ENCODE results near the gene TMUB1.
"Not testable (repeated sequence)": the region's sequence is repeated elsewhere in the genome, so short reads cannot be mapped to it uniquely, and the experiment has no call there.

Gene TMUB1

DNA sequence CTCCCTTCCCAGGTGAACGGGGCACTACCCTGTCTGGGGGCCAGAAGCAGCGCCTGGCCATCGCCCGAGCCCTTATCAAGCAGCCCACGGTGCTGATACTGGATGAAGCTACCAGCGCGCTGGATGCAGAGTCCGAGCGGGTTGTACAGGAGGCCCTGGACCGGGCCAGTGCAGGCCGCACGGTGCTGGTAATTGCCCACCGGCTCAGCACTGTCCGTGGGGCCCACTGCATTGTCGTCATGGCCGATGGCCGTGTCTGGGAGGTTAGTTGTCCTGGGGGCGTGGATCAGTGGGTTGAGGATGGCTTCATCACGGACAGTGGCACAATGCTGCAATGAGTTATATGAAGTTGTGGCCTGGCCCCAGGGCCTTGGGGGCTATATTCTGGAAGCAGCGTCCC, 39.3 kb downstream of the TMUB1 start:
- no peak for DNase-seq (ENCODE audit: low read depth)
- H3K4me3 ChIP-seq (replicated peaks; ENCODE audit: low read depth, low read length) = no peak overlapping the region
- TF ChIP-seq, protein P1, sequence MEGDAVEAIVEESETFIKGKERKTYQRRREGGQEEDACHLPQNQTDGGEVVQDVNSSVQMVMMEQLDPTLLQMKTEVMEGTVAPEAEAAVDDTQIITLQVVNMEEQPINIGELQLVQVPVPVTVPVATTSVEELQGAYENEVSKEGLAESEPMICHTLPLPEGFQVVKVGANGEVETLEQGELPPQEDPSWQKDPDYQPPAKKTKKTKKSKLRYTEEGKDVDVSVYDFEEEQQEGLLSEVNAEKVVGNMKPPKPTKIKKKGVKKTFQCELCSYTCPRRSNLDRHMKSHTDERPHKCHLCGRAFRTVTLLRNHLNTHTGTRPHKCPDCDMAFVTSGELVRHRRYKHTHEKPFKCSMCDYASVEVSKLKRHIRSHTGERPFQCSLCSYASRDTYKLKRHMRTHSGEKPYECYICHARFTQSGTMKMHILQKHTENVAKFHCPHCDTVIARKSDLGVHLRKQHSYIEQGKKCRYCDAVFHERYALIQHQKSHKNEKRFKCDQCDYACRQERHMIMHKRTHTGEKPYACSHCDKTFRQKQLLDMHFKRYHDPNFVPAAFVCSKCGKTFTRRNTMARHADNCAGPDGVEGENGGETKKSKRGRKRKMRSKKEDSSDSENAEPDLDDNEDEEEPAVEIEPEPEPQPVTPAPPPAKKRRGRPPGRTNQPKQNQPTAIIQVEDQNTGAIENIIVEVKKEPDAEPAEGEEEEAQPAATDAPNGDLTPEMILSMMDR (IDR thresholded peaks at IDR 0.05; ENCODE audit: low read length, missing control alignments) = no peak

DNA sequence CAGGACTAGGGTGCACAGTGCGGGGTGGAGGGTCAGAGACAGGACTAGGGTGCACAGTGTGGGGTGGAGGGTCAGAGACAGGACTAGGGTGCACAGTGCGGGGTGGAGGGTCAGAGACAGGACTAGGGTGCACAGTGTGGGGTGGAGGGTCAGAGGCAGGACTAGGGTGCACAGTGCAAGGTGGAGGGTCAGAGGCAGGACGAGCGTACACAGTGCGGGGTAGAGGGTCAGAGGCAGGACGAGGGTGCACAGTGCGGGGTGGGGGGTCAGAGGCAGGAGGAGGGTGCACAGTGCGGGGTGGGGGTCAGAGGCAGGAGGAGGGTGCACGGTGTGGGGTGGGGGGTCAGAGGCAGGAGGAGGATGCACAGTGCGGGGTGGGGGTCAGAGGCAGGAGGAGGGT, 39.8 kb downstream of the TMUB1 start:
- DNase-seq (ENCODE audit: low read depth); H3K4me3 ChIP-seq (replicated peaks; ENCODE audit: low read depth, low read length): not testable (repeated sequence)

- DNase-seq (ENCODE audit: low read depth) = no peak
- no peak overlapping the region for H3K4me3 ChIP-seq (replicated peaks; ENCODE audit: low read depth, low read length)
- TF ChIP-seq, protein P1 (IDR thresholded peaks at IDR 0.05; ENCODE audit: low read length, missing control alignments) = no peak
Measured at GRCh38 chr7:151040616-151041375, 42.5 kb downstream of the TMUB1 start.

GRCh38 chr7:151039850-151040548, 43.3 kb downstream of the TMUB1 start:
- TF ChIP-seq, protein P1 (IDR thresholded peaks at IDR 0.05; ENCODE audit: low read length, missing control alignments) = no peak
- no peak for DNase-seq (ENCODE audit: low read depth)
- no peak overlapping the region for H3K4me3 ChIP-seq (replicated peaks; ENCODE audit: low read depth, low read length)

GRCh38 chr7:151038951-151039849, 44.1 kb downstream of the TMUB1 start:
- H3K4me3 ChIP-seq (replicated peaks; ENCODE audit: low read depth, low read length) = no peak overlapping the region
- TF ChIP-seq, protein P1 (IDR thresholded peaks at IDR 0.05; ENCODE audit: low read length, missing control alignments) = no peak
- DNase-seq (ENCODE audit: low read depth) = peak; percentile 92

- TF ChIP-seq, protein P1 (IDR thresholded peaks at IDR 0.05; ENCODE audit: low read length, missing control alignments) = no peak
- H3K4me3 ChIP-seq (replicated peaks; ENCODE audit: low read depth, low read length) = no peak overlapping the region
- DNase-seq (ENCODE audit: low read depth) = no peak
Measured at GRCh38 chr7:151035902-151036301, 47.4 kb downstream of the TMUB1 start.
